DMS153 treated with DMSO at 0.1 percent for 48 hours (cell line): ENCODE results near the gene TMEM120B.
"Not testable (repeated sequence)": the region's sequence is repeated elsewhere in the genome, so short reads cannot be mapped to it uniquely, and the experiment has no call there.

Experiments
- DNase-seq: peaks from one replicate; lab custom pipeline; 2025; ENCODE audit not compliant: unreplicated experiment; lab: John Stamatoyannopoulos, UW

TMEM120B gene

DNA sequence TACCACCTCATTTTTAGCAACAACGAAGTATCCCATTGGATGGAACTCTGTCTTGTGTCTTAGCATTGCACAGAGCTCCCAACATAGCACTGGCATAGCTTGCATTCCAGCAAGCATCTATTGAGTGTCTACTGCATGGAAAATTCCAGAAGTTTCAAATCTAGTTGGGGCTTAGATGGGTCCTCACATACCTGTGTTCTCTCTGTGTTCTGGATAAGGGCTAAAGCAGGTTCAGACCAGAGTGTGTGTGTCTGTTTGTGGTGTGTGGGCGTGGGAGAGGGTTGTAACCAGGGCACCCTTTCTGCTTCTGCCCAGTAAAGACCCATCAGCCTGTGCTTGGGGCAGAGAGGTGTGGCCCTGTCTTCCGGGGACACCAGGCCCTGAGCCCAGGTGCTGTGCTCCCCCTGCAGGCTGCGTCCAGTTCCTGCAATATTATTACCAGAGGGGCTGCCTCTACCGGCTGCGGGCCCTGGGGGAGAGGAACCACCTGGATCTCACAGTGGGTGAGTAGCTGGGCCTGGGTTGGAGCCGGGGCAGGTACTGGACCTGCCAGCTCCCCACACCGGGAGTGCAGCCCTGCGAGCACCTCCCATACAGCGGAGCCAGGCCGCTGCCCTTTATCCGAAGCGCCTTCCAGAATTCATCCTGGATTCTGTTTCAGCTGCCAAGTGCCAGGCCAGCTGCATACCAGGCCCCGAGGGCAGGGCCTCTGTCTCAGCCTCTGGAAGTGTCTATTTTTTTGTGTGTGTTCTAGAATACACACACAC is 60.6 kb downstream of the TMEM120B start:
- DNase-seq, result peak; percentile 67

DNA sequence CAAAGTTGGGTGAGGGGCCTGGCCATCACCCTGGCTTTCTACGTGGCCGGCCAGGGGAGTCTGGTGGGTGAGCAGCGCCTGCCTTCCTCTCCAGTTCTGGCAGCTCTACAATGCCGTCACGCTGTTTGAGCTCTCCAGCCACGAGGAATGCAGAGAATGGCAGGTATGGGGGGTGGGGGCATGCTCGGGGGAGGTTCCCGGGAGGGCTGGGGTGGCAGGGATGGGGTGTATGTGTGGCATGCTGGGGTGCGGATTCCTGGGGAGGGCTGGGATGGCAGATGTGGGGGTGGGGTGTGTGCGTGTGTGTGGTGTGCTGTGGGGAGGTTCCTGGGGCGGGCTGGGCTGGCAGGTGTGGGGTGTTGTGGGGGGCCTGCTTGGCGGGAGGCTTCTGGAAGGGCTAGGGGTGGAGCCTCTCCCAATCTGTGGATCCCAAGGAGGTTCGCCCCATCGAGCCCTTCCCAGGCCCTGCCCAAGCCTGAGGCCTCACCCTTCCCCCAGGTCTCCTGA is 62.5 kb downstream of the TMEM120B start:
- DNase-seq, result no peak

DNA sequence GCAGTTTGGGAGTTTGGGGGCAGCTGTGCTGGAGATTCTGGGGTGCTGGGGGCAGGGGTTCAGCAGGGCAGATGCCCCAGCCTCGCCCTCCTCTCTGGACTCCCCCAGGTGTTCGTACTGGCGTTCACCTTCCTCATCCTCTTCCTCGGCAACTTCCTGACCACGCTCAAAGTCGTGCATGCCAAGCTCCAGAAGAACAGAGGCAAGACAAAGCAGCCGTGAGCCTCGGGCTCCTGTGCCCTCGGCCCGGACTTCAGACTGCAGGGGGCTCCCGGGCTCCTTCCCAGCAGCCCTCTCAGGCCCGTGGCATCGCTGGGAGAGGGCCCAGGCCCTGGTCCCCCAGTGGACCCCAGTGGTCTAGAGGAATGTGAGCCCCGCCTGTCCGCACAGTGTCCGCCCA is 62.9 kb downstream of the TMEM120B start:
- DNase-seq, result no peak

DNA sequence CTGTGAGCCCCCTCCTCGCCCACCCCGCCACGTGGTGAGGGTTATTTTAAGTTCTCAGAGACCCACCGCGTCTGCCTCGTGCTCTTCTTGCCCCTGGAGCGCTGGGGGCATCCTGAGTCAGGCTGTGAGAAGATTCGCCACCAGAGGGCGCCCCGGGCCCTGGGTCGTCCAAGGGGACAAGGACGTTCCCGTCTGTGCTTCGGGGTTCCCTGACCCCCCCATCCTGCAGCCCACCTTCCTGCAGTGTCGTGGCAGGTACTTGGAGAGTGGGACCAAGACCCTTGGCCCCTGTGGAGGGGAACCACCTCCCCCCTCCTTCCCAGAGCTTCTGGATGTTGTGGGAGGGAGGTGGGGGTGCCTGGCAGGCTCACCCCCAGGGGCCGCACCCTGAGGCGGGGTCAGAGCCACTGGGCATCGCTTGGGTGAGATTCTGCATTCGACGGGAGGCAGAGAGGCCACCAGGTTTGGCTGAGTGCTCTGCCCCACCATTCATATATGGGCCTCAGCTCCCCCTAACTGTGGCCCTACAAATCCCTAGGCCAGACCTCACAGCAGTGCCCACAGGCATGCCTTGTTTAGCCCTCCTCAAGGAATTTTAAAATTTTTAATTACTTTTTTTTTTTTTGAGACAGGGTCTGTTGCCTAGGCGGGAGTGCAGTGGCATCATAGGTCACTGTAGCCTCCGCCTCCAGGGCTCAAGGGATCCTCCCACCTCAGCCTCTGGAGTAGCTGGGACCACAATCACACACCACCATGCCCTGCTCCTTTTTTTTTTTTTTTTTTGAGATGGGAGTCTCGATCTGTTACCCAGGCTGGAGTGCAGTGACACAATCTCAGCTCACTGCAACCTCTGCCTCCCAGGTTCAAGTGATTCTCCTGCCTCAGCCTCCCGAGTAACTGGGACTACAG is 63.9 kb downstream of the TMEM120B start:
- peak; percentile 23 for DNase-seq

DNA sequence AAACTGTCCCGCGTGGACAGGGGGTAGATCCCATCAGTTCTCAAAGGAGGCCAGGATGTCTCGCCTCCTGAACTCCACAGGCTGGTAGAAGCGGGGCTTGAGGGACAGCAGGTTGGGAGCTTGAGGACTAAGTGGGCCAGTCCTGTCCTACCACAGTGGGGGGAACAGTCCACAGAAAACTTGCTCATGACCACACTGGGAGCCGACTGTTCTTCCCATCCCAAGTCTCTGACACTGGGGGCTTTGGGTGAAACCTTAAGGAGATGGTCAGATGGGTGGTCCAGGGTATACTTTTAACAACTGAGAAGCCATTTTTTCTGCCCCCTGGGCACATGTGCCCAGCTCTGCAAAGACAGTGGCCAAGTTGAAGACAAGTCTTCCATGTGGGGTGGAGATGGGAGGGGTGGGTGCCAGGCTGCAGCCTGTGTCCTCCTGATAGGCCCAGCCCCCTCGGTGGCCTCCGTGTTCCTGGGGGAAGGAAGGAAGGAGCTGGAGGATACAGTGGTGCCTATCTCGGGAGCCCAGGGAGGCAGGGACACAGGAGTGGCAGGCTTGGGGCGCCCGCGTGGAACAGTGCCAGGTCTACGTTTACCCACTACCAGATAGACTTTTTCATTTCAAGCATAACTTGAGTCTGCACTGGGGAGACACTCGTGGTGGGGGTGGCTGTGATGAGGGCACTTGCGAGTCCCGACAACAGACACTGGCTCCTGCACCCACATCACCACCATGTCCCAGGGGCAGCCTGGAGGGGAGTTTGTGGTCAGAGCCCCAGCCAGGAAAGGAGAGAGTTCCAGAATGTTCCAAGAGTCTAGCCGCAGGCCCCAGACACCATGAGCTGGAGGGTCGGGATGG is 66.2 kb downstream of the TMEM120B start:
- no peak for DNase-seq

DNA sequence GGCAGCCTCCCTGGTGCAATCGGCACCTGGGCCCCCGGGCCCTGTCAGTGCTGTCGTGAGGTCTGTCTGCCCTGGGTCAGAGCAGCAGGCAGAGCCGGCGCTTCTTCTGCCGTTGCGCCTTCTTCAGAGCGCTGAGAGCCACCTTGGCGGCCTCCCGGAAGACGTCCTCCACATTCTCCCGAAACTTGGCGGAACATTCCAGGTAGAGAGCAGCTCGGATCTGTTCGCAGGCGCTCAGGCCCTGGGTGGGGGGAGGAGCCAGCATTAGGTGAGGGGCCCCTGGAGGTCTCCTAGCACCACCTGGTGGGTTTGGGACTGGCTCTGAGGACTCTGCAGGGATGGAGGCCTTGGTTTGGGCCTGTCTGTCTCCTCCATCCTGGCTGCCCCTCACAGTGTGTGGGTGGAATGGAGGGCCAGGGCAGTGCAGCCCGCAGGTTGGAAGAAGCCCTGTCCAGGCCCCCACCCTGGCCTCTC is 66.9 kb downstream of the TMEM120B start:
- no peak for DNase-seq

DNA sequence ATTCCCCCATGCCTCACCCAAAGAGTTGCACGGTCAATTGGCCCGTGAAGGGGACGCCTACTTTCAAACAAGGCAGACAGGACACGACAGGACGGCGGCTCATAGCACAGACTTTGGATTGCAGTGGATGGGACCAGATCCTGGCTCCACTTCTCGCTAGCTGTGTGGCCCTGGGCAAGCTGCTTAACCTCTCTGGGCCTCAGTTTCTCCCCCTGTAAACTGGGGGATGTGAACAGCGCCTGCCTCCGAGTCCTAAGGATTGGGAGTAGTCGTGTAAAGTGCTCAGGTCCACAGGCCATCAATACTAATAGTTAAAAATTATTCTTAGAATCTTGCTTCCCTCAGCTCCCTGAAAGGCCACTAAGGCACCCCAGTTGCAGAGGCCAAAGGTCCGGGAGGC is 67.9 kb downstream of the TMEM120B start:
- DNase-seq, result no peak

DNA sequence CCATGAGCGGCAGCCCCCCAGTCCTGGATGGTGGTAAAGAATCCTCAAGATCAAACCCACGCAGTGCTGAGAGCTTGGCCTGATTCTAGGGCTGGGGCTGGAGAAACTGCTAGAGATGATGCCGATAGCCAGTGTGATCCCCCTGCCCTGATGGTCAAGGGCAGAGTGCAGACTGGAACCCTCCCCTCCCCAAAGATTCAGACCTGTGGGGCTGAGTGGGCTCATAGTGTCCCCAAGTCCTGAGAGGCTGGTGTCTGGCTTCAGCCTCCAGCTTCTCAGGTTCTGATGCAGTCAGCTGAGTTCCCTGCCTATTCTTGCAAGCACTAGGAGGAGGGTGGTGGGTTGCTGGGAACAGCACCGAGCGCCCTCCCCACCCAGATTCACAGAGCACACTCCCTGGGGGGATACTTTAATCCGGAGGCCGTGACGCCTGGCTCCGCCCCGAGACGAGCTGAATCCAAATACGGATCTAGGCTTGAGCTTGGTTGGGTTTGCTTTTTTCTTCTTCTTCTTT is 69.0 kb downstream of the TMEM120B start:
- no peak for DNase-seq

DNA sequence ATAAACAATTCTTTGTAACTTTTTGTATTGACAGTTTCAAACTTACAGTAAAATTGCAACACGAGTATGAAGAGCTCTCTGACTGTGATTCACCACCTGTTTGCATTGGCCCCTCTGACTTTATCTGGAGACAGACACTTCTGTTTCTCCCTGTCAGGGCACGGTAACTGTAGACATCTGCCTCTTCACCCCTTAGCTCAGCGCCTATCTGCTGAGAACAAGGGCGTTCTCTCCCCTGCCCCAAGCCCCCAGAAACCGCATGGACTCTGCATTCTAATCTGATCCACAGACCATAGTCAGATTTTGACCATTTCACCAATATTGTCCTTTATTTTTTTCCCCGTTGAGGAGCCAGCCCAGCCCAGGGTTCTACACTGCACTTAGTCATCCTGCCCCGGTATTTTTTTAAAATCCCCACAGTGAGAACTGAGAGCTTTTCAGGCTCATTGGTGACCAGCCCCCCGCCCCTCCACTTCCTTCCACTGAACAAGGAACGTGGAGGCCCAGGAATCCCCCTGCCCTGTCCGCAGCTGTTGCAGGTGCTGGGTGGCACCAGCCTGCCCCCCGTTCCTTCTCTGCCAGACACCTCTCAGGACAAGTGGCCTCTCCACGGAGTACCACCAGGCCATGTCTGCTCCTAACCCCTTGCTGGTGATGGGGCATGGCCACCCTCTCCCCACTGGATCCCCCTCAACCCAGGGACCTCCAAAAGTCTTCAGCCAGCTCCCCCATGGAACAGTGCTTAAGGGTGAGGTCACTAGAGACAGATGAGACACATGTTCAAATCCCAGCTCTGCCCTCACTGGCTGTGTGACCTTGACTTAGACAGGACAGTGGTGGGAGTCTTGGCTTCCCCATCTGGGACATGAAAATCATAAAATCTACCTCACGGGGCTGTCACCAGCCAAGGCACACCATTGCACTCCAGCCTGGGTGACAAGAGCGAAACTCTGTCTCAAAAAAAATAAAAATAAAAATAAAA is 69.7 kb downstream of the TMEM120B start:
- no peak for DNase-seq

DNA sequence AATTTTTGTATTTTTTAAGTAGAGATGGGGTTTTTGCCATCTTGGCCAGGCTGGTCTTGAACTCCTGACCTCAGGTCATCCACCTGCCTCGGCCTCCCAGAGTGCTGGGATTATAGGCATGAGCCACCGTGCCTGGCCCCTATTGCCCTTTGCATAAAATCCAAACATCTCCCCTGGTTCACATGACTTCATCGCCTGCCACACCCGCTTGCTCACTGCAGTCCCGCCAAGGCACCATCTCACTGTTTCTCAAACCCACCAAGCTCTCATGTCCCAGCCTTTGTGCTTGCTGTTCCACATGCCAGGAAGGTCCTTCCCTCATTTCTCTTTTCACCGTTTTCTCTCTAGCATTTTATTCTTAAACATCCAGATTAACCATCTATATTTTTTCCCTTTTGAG is 71.2 kb downstream of the TMEM120B start:
- no peak for DNase-seq

DNA sequence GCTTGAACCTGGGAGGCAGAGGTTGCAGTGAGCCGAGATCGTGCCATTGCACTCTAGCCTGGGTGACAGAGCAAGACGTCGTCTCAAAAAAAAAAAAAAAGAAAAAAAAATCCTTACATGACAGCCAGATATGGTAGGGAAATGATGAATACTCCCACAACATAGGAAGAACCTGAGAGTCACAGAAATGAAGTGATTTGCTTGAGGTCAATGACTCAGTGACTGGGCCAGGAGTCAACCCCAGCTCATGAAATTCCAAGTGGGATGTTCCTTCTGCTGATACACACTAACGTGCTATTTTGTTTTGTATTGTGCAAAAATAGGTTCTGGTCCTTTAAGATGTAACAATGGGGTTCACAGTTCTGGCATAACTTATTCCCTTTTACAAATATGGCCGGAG is 71.9 kb downstream of the TMEM120B start:
- no peak for DNase-seq

DNA sequence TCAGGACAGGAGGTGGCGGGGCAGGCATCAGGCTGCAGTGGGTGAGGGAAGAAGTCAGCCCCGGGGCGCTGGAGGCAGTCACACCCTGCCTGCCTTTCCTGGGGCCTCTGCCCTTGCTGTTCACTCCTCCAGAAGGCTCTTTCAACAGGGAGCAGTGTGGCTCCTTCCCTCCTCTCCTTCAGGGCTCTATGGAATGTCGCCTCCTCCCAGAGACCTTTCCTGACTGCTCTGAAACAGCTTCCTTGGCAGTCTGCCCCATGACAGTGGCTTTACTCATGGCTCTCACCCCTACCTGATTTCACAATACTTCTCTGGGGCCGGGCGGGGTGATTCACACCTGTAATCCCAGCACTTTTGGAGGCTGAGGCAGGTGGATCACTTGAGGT is 73.9 kb downstream of the TMEM120B start:
- no peak for DNase-seq

DNA sequence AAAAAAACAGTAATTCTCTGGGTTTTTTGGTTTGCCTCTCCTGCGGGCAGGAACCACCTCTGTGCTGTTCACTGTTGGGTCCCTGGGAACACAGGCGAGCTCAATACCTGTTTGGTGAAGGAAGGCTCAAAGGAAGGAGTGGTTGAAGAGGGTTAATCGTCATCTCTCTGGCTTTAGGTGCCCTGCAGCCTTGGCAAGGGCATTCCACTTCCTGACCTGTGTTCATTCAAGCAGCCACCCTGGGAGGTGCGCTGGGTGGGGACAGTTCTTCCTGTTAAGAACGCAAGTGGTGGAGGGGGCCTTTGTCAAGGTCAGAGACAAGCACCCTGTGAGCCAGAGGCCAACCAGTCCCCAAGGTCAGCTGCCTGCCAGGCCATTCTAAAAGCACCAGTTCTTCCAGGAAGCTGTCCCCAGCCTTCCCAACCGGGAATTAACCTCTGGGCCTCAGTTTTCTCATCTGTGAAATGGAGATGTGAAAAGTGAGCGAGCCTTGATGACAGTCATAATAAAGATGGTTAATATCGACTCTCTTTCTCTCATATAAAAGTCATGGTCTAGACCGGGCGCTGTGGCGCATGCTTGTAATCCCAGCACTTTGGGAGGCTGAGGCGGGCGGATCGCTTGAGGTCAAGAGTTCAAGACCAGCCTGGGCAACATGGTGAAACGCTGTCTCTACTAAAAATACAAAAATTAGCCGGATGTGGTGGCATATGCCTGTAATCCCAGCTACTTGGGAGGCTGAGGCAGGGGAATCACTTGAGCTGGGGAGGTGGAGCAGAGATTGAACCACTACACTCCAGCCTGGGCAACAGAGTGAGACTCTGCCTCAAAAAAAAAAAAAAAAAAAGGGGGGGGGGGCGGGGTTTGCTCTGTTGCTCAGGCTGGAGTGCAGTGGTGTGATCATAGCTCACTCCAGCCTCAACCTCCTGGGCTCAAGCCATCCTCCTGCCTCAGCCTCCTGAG is 74.8 kb downstream of the TMEM120B start:
- DNase-seq, result no peak

DNA sequence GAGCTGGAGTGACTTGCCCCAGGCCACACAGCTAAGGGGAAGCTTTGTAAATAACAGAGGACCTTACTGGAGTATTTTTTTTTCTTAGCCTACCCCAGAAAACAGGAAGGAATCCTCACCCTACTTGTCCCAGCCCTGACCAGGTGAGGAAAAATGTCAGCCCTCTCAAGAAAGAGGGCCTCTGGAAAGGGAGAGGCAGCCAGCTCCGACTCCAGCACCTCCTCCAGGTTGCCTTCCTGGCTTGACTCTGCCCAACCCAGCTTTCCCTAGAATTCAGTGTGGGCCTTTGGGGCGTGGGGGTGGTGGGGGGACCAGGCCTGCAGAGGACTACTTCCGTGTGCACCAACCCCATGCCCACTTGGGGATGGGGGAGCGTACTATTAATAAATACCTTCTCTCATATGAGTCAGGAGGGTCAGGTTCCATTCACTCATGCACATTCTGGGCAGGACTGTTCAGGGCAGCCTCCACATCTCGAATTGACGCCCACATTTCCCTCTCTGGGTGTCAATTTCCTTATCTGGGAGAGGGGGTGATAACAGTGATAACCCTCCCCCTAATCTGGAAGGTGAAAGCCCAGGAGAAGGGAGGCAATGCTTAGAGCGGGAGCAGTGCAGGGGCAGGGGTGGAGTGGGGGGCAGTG is 75.7 kb downstream of the TMEM120B start:
- DNase-seq, result no peak

DNA sequence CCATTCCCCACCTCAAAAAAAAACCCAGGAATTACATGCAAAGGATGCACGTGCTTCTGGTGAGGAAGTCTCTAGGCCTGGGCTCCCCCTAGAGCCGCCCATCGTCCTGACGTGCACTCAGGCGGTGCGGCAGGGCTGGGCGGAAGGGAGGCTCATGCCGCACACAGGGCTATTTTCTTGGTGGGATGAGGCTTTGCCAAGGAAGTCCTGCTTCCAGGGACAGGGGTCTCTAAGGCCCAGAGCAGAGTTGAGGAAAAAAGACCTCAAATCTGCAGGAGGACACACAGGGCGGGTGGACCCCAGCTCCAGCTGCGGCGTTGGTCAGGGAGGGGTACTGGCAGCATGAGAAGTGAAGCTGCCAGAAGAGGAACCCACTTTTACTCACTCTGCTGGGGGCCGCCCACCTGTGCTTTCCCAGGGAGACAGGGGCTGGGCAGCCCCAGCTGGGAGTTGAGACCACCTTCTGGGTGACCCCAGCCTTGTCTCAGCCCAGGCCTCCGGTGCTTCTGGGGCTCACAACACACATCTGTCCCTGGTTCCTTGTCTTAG is 76.8 kb downstream of the TMEM120B start:
- no peak for DNase-seq

DNA sequence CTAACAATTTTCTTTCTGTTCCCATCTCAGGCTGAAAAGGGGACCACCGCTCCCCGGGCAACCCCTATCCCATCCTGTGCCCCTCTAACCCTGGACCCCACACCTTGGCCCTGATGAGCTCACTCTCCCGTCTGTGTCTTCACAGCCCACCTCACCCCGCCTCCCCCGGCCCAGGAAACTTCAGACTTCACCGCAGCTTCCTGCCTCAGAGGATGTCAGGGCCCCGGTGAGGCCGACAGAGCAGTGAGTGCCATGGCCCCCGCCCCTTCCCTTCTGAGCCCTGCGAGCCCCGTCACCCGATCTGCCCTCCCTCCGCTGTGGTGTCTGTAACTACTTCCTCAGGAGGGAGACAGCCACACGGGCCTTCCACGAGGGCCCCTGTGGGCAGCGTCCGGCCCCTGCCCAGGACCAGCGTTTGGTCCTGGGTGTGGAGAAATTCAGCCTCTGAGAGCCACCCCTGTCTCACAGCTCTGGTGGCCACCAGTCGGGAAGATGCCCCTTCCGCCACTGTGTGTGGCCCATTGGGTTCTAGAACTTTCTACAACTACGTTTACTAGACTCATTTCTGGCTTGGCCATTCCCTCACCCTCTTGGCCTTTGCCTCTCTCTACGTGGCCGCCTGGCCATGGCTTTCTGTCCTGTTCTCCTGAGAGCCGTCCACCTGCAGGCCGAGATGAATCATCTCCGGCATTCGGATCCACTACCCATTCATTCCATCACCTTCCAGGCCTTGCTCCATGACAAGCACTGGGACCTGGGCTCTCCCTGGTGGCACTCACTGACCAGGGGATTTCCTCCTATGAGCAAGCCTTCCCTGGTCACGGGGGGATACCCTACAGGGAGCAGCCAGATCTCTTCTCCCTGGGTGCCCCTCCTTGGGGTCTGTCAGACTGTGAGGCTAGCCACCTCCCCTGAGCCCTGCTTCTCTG is 77.5 kb downstream of the TMEM120B start:
- DNase-seq, result no peak

DNA sequence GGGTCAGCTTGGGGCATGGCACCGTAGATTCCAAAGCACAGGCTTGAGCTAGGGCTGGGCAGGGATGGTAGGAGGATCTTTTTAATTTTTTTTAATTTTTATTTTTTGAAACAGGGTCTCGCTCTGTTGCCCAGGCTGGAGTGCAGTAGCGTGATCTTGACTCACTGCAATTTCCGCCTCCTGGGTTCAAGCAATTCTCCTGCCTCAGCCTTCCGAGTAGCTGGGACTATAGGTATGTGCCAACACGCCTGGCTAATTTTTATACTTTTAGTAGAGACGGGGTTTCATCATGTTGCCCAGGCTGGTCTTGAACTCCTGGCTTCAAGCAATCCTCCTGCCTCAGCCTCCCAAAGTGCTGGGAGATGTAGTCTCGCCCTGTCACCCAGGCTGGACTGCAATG is 78.2 kb downstream of the TMEM120B start:
- not testable (repeated sequence) for DNase-seq
